Measurements from ENCODE around the gene SH3RF3. TPM values are rescaled to one million over a fixed set of nuclear protein-coding genes. Genes with fewer than 3 reads are reported as not detected.

The SH3RF3 gene
- polyA plus RNA-seq, 2 donors: 1.1 to 1.3 TPM

GRCh38 chr2:109180786-109181185 is 51.8 kb downstream of the SH3RF3 start:
- Histone ChIP-seq H3K9me3 (ENCODE audit: control insufficient read depth in 2 of 2, insufficient read depth in 1 of 2, low read depth in 1 of 2, low read length in 1 of 2) (no peaks in the 10 kb centered on the region), H3K36me3 (ENCODE audit: control insufficient read depth in 2 of 2, insufficient read depth in 2 of 2, low read length in 1 of 2) (no peaks in the 10 kb centered on the region)
- 83 to 89% methylated on average over 3 of the region's 3 CpGs for WGBS, 2 donors

GRCh38 chr2:109182426-109182825 is 53.4 kb downstream of the SH3RF3 start:
- no peak overlapping the region for H3K27ac ChIP-seq (ENCODE audit: low read depth in 2 of 2, low read length in 1 of 2)
- H3K36me3 ChIP-seq (ENCODE audit: control insufficient read depth in 2 of 2, insufficient read depth in 2 of 2, low read length in 1 of 2): no peaks in the 10 kb centered on the region
- no peaks in the 10 kb centered on the region for H3K9me3 ChIP-seq (ENCODE audit: control insufficient read depth in 2 of 2, insufficient read depth in 1 of 2, low read depth in 1 of 2, low read length in 1 of 2)
- H3K4me3 ChIP-seq (ENCODE audit: low read depth in 1 of 2, low read length in 2 of 2): no peak overlapping the region
- WGBS, 2 donors: 98 to 100% methylated on average over 2 of the region's 2 CpGs
- H3K27me3 ChIP-seq (ENCODE audit: control insufficient read depth in 1 of 2, insufficient read depth in 2 of 2, low read length in 2 of 2): no peaks in the 10 kb centered on the region
- peaks cover 0 to 5% of the 10 kb centered on the region in 2 donors for H3K4me1 ChIP-seq (ENCODE audit: control insufficient read depth in 2 of 2, insufficient read depth in 2 of 2, low read length in 1 of 2)

More at GRCh38 chr2:109180786-109181185, 51.8 kb downstream of the SH3RF3 start:
- Histone ChIP-seq H3K27me3 (ENCODE audit: control insufficient read depth in 1 of 2, insufficient read depth in 2 of 2, low read length in 2 of 2) (no peaks in the 10 kb centered on the region), H3K4me3 (ENCODE audit: low read depth in 1 of 2, low read length in 2 of 2) (no peak overlapping the region), H3K4me1 (ENCODE audit: control insufficient read depth in 2 of 2, insufficient read depth in 2 of 2, low read length in 1 of 2) (peaks cover 0 to 3% of the 10 kb centered on the region in 2 donors), H3K27ac (ENCODE audit: low read depth in 2 of 2, low read length in 1 of 2) (no peak overlapping the region)

GRCh38 chr2:109183871-109184270 is 54.9 kb downstream of the SH3RF3 start:
- peaks cover 0 to 5% of the 10 kb centered on the region in 2 donors for H3K4me1 ChIP-seq (ENCODE audit: control insufficient read depth in 2 of 2, insufficient read depth in 2 of 2, low read length in 1 of 2)
- WGBS, 2 donors: 93 to 95% methylated on average over 4 of the region's 4 CpGs
- H3K27ac ChIP-seq (ENCODE audit: low read depth in 2 of 2, low read length in 1 of 2): no peak overlapping the region

DNA sequence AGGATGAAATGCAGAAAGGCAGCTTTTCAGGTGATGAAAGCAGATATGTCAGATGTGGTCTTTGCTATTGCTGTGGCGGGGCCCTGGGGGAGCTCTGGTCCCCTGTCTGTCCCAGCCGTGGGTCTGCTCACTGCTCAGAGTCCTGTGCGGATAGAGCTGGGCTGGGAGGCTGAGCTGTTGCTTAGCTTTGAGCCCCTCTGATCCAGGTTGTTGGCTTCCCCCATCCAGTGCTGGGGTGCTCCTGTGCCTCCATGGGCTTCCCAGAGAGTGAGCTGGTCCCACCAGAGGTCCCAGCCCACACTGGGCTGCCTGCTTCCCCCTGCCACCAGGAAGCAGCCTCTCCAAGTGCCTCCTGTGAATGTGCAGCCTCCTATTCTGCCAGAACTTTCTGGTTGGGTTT is 55.4 kb downstream of the SH3RF3 start:
- WGBS, 2 donors: 96 to 100% methylated on average over 3 of the region's 3 CpGs
- Histone ChIP-seq H3K9me3 (ENCODE audit: control insufficient read depth in 2 of 2, insufficient read depth in 1 of 2, low read depth in 1 of 2, low read length in 1 of 2) (no peaks in the 10 kb centered on the region), H3K36me3 (ENCODE audit: control insufficient read depth in 2 of 2, insufficient read depth in 2 of 2, low read length in 1 of 2) (no peaks in the 10 kb centered on the region), H3K27ac (ENCODE audit: low read depth in 2 of 2, low read length in 1 of 2) (peak overlapping the region in 1 of 2 donors; percentile 55), H3K4me1 (ENCODE audit: control insufficient read depth in 2 of 2, insufficient read depth in 2 of 2, low read length in 1 of 2) (peaks cover 0 to 5% of the 10 kb centered on the region in 2 donors), H3K4me3 (ENCODE audit: low read depth in 1 of 2, low read length in 2 of 2) (no peak overlapping the region), H3K27me3 (ENCODE audit: control insufficient read depth in 1 of 2, insufficient read depth in 2 of 2, low read length in 2 of 2) (no peaks in the 10 kb centered on the region)

More at GRCh38 chr2:109183871-109184270, 54.9 kb downstream of the SH3RF3 start:
- Histone ChIP-seq H3K4me3 (ENCODE audit: low read depth in 1 of 2, low read length in 2 of 2) (no peak overlapping the region), H3K27me3 (ENCODE audit: control insufficient read depth in 1 of 2, insufficient read depth in 2 of 2, low read length in 2 of 2) (no peaks in the 10 kb centered on the region), H3K36me3 (ENCODE audit: control insufficient read depth in 2 of 2, insufficient read depth in 2 of 2, low read length in 1 of 2) (no peaks in the 10 kb centered on the region), H3K9me3 (ENCODE audit: control insufficient read depth in 2 of 2, insufficient read depth in 1 of 2, low read depth in 1 of 2, low read length in 1 of 2) (no peaks in the 10 kb centered on the region)

- H3K4me3 ChIP-seq (ENCODE audit: low read depth in 1 of 2, low read length in 2 of 2): no peak overlapping the region
- no peaks in the 10 kb centered on the region for H3K36me3 ChIP-seq (ENCODE audit: control insufficient read depth in 2 of 2, insufficient read depth in 2 of 2, low read length in 1 of 2)
- peak overlapping the region in 1 of 2 donors; percentile 48 for H3K27ac ChIP-seq (ENCODE audit: low read depth in 2 of 2, low read length in 1 of 2)
- WGBS, 2 donors: 17 to 39% methylated on average over 4 of the region's 4 CpGs
- no peaks in the 10 kb centered on the region for H3K27me3 ChIP-seq (ENCODE audit: control insufficient read depth in 1 of 2, insufficient read depth in 2 of 2, low read length in 2 of 2)
- no peaks in the 10 kb centered on the region for H3K9me3 ChIP-seq (ENCODE audit: control insufficient read depth in 2 of 2, insufficient read depth in 1 of 2, low read depth in 1 of 2, low read length in 1 of 2)
- peaks cover 0 to 5% of the 10 kb centered on the region in 2 donors for H3K4me1 ChIP-seq (ENCODE audit: control insufficient read depth in 2 of 2, insufficient read depth in 2 of 2, low read length in 1 of 2)
These were observed 56.3 kb downstream of the SH3RF3 start for GRCh38 chr2:109185338-109185737.

GRCh38 chr2:109185821-109186570 is 57.0 kb downstream of the SH3RF3 start:
- peak overlapping the region; percentile 48 to 73 for H3K27ac ChIP-seq (ENCODE audit: low read depth in 2 of 2, low read length in 1 of 2)
- no peaks in the 10 kb centered on the region for H3K27me3 ChIP-seq (ENCODE audit: control insufficient read depth in 1 of 2, insufficient read depth in 2 of 2, low read length in 2 of 2)
- no peak overlapping the region for H3K4me3 ChIP-seq (ENCODE audit: low read depth in 1 of 2, low read length in 2 of 2)
- H3K36me3 ChIP-seq (ENCODE audit: control insufficient read depth in 2 of 2, insufficient read depth in 2 of 2, low read length in 1 of 2): no peaks in the 10 kb centered on the region
- H3K9me3 ChIP-seq (ENCODE audit: control insufficient read depth in 2 of 2, insufficient read depth in 1 of 2, low read depth in 1 of 2, low read length in 1 of 2): no peaks in the 10 kb centered on the region
- 60 to 63% methylated on average over 16 of the region's 16 CpGs for WGBS, 2 donors
- peaks cover 0 to 5% of the 10 kb centered on the region in 2 donors for H3K4me1 ChIP-seq (ENCODE audit: control insufficient read depth in 2 of 2, insufficient read depth in 2 of 2, low read length in 1 of 2)

DNA sequence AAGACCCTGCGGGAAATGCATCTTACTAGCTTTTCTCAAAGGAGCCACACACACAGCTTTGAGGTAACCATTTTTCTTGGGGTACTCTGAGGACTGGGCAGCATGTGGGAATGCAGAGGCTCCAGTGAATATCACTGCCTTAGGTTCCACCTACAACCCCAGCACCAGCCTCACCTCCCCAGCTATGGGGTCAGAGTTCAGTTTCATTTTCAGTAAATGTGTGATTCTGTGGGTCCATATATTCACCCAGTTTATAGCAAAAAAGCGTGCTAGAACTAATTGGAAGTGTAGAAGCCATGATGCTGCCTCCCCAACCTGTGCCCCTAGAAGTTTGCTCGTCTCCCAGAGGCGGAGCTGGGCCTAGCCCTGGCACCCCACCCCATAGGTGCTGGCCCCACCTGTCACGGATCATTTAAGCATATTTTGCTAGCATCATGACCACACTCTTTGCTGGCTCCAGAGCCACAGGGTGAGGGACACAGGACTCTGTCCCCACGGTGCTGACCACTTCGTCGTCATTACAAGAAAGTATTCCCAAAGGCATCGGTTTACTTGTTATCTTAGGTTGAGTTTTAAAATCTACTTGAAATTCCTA is 57.7 kb downstream of the SH3RF3 start:
- Histone ChIP-seq H3K9me3 (ENCODE audit: control insufficient read depth in 2 of 2, insufficient read depth in 1 of 2, low read depth in 1 of 2, low read length in 1 of 2) (no peaks in the 10 kb centered on the region), H3K4me3 (ENCODE audit: low read depth in 1 of 2, low read length in 2 of 2) (no peak overlapping the region), H3K27me3 (ENCODE audit: control insufficient read depth in 1 of 2, insufficient read depth in 2 of 2, low read length in 2 of 2) (no peaks in the 10 kb centered on the region), H3K27ac (ENCODE audit: low read depth in 2 of 2, low read length in 1 of 2) (no peak overlapping the region), H3K36me3 (ENCODE audit: control insufficient read depth in 2 of 2, insufficient read depth in 2 of 2, low read length in 1 of 2) (no peaks in the 10 kb centered on the region), H3K4me1 (ENCODE audit: control insufficient read depth in 2 of 2, insufficient read depth in 2 of 2, low read length in 1 of 2) (peaks cover 0 to 5% of the 10 kb centered on the region in 2 donors)
- WGBS, 2 donors: 89 to 93% methylated on average over 9 of the region's 9 CpGs

DNA sequence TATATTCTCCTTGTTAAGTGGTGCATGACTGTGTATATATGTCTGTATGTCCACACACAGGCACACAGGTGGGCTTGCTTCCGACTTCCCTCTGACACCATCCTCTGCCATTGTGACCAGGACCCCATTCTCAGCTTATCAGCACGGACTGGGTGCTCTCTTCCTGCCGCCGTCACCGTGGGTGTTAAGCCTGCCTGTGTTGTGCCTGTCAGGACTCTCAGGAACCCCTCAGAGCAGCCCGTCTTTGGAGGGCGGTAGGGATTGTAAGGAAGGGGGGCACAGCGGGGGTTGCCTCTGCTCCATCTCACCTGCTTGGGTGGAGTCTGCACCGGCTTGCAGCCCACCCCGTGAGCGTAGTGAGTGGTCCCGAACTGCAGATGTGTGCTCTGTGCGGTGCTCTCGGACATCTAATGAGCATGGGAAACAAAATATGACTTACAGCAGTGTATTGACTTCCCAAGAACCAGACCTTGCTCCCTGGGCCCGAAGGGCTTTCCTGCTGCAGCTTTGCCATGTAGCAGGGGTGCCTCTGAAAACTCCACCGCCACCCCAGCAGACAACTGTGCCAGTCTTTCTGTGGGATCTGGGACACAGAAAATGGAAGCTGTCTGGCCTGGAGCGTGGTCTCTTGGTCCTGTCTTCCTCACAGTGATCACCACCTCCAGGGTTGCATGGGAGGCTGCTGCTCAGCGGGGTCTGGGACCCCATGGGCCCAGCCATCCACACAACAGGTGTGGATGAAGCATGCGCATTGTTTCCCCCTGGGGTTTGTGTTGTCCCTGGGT is 58.9 kb downstream of the SH3RF3 start:
- Histone ChIP-seq H3K9me3 (ENCODE audit: control insufficient read depth in 2 of 2, insufficient read depth in 1 of 2, low read depth in 1 of 2, low read length in 1 of 2) (no peaks in the 10 kb centered on the region), H3K27ac (ENCODE audit: low read depth in 2 of 2, low read length in 1 of 2) (no peak overlapping the region), H3K27me3 (ENCODE audit: control insufficient read depth in 1 of 2, insufficient read depth in 2 of 2, low read length in 2 of 2) (no peaks in the 10 kb centered on the region), H3K4me1 (ENCODE audit: control insufficient read depth in 2 of 2, insufficient read depth in 2 of 2, low read length in 1 of 2) (peaks cover 0 to 5% of the 10 kb centered on the region in 2 donors), H3K36me3 (ENCODE audit: control insufficient read depth in 2 of 2, insufficient read depth in 2 of 2, low read length in 1 of 2) (no peaks in the 10 kb centered on the region), H3K4me3 (ENCODE audit: low read depth in 1 of 2, low read length in 2 of 2) (no peak overlapping the region)
- 84 to 85% methylated on average over 19 of the region's 19 CpGs for WGBS, 2 donors

DNA sequence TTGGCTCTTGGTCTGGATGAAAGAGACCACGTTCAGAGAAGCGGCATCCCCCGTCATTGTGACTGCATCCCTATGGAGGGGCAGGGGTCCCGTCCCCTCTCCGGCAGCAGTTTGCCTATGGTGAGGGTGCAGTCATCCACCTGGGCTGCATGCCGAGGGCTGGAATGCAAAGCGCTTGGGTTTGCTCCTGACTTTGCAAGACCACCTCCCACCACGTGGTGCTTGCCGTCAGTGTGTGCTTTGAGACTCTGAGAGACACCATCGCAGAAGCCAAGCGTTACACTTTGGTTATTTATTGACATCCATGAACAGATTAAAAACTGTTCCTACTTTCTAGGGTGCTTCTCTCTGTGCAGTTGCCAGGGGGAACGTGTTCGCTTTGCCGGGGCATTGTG is 59.5 kb downstream of the SH3RF3 start:
- H3K27ac ChIP-seq (ENCODE audit: low read depth in 2 of 2, low read length in 1 of 2): no peak overlapping the region
- WGBS, 2 donors: 79 to 80% methylated on average over 14 of the region's 14 CpGs

More for the DNA sequence above, 59.5 kb downstream of the SH3RF3 start:
- H3K4me1 ChIP-seq (ENCODE audit: control insufficient read depth in 2 of 2, insufficient read depth in 2 of 2, low read length in 1 of 2): peaks cover 0 to 5% of the 10 kb centered on the region in 2 donors
- H3K9me3 ChIP-seq (ENCODE audit: control insufficient read depth in 2 of 2, insufficient read depth in 1 of 2, low read depth in 1 of 2, low read length in 1 of 2): no peaks in the 10 kb centered on the region
- H3K27me3 ChIP-seq (ENCODE audit: control insufficient read depth in 1 of 2, insufficient read depth in 2 of 2, low read length in 2 of 2): no peaks in the 10 kb centered on the region
- H3K36me3 ChIP-seq (ENCODE audit: control insufficient read depth in 2 of 2, insufficient read depth in 2 of 2, low read length in 1 of 2): no peaks in the 10 kb centered on the region
- H3K4me3 ChIP-seq (ENCODE audit: low read depth in 1 of 2, low read length in 2 of 2): no peak overlapping the region
